Dermis blood vessel endothelial cell (primary cell): ENCODE results near the gene ARL5C. TPM values are rescaled to one million over a fixed set of nuclear protein-coding genes. Genes with fewer than 3 reads are reported as not detected.
A peak's percentile ranks its signal among the peaks of the same experiment; 100 is the strongest.

ENCODE experiments used
- DNase-seq: peaks from one replicate; pipeline ENCODE4 v3.0.0; 2010
- total RNA-seq: library from RNA; depleted of rRNA; stranded (reverse); fragments of >200 nt; gene quantifications from 2 replicates; pipeline ENCODE4 v1.2.3, GENCODE V29; 2014

Gene ARL5C
- total RNA-seq, 1 donor from 2014 or later: not detected

GRCh38 chr17:39166437-39167335 lies 725 bp upstream of the ARL5C start:
- no peak for DNase-seq

GRCh38 chr17:39165178-39165840 lies 652 bp downstream of the ARL5C start:
- DNase-seq: no peak

GRCh38 chr17:39164675-39165143 lies 1.3 kb downstream of the ARL5C start:
- peak; percentile 86 for DNase-seq

DNA sequence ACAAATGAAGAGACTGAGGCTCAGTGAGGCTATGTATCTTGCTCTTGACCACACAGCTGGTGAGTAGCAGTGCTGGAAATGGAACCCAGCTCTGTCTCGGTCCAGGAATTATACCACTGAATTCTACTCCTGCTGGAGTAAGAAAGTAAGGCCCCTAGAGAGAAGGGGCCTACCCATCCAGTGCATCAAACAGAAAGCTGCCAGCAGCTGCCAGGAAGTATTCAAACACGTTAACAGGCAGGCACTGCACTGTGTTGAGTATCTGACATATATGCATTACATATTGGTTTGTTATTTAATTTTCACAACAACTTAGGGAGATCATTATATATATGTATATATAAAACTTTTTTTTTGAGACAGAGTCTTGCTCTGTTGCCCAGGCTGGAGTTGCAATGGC lies 4.0 kb downstream of the ARL5C start:
- DNase-seq: no peak

- DNase-seq: no peak
These were observed 7.3 kb downstream of the ARL5C start for GRCh38 chr17:39158623-39159022.

DNA sequence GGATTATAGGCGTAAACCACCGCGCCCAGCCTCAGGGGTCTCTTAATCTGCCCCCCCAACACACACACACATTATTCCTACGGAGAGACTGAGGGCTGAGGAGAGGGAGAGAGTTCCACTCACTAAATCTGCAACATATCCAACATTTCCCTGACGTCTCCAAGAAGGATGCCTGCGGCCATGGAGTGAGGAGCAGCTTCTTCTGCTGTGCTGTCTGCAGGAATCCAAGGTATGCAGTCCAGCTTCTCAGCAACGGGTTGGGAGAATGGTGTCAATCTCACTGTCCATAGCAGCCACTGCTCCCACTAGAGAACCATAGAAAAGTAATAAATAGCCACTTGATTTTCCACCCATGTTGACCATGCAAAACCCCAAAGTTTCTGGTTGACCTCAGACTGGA lies 9.5 kb downstream of the ARL5C start:
- no peak for DNase-seq

DNA sequence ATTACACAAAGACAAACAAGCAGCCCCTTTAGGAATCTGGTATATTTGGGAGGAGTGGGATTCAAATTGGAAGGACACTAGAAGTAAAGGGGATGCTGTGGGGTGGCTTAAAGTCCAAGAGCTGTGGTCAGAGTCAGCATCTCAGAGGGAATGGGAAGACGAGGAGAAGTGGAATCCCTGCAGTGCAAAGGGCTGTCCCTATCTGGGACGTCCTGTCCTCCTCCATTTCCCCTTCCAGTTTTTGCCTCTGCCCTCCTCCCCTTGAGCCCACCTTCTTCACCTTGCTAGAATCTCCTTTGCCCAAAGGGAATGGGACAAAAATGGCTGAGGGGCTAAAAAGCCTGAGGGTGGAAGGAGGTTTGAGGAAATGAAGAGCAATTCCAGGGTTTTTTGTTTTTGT lies 10.3 kb downstream of the ARL5C start:
- DNase-seq: no peak

GRCh38 chr17:39153599-39154051 lies 12.3 kb downstream of the ARL5C start:
- DNase-seq: peak; percentile 91

GRCh38 chr17:39151943-39152818 lies 13.8 kb downstream of the ARL5C start:
- DNase-seq: peak; percentile 17

DNA sequence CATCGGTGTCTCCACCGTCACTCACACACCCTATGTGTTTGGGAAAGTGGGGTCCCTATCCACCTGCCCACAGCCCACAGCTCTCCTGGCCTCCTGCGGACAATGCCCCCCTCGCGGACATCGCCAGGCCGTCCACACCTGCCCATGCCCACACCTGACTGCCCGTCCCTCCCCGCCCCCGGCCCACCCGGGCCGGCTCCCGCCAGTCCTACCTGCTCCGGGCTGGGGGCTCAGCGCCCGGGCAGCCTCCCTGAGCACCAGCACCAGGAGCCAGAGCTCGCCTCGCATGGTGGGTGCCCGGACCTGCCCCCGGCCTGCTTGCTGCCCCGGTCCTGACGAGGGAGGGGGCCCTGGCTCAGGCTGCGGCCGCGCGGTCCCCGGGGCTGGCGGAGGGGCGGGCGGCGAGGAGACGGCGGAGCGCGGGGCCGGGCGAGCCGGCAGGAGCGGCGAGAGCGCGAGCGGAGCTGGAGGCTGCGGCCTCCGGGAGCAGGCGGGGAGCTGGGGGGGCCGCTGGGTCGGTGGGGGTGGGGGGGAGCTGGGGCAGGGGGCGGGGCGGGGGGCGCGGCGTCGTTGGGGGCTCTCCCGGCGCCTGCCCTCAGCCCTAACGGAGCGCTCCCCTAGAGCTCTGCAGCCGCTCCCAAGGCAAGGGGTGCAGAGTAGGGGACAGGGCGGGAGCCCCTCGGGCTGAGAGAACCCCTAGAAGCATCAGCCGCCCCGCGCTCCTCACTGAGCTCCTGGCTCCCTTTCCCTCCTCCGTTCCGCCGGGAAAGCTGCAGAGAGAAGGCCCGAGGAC lies 14.6 kb downstream of the ARL5C start, which contains the start of gene PLXDC1:
TSS of gene PLXDC1 (minus strand) at position 488 of the 793 bp plus-strand sequence. CDS start at position 288, 200 bp downstream.
- DNase-seq: no peak

- DNase-seq: no peak
These were observed 15.2 kb downstream of the ARL5C start for GRCh38 chr17:39150795-39151149.

DNA sequence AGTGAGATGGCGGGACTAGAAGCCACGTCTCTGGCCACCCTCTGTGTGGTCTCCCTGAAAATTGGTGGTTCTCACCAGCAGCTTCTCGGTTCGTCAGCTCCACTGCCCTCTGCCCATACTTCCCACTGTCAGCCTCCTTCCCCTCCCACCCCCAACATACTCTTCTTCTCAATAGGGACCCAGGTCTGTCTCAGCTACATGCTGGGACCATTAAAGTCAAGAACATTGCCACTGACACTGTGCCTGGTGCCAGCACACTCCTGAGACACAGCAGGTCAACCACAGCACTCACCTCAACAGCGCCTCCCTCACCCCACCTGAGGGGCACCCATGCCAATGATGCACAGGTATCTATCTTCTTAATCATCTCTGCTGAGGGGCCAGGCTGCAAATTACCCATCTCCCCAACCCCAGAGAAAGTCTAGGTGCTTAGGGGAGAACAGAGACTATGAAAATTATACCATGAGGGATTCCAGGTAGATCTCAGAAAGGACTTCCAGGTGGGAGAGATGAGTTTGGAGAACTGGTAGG lies 15.8 kb downstream of the ARL5C start:
- no peak for DNase-seq

- no peak for DNase-seq
These were observed 18.5 kb downstream of the ARL5C start for GRCh38 chr17:39147221-39148185.

DNA sequence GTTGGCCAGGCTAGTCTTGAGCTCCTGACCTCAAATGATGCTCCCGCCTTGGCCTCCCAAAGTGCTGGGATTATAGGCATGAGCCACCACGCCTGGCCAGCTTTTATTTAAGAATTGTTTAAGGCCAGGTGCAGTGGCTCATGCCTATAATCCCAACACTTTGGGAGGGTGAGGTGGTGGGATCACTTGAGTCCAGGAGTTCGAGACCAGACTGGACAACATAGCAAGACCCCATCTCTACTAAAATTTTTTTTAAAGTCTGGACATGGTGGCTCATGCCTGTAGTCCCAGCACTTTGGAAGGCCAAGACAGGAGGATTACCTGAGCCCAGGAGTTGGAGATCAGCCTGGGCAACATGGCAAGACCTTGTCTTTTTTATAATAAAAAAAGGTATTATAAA lies 19.7 kb downstream of the ARL5C start:
- no peak for DNase-seq

- DNase-seq: no peak
These were observed 20.8 kb downstream of the ARL5C start for GRCh38 chr17:39145143-39145542.

DNA sequence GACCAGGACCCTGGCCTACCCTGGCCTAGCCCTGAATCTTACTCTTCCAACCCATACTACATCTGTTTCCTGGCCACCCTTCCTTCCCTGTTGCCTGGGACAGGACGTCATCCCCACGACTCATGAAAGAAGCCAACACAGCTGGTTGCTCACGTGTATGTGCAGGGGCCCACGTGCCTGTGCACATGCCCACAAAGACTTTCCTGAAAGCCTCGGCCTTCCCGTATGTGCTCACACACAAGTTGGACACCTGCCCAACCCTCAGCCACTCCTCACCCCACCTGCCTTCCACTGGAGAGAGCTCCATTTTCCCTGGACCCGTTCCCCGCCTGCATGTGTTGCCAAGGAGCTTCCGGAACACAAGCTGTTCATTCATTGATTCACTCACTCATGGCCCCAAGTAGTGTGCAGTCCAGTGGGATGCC lies 21.5 kb downstream of the ARL5C start:
- peak; percentile 68 for DNase-seq

- no peak for DNase-seq
These were observed 22.3 kb downstream of the ARL5C start for GRCh38 chr17:39143552-39144093.

GRCh38 chr17:39141915-39142664 lies 23.9 kb downstream of the ARL5C start:
- no peak for DNase-seq

DNA sequence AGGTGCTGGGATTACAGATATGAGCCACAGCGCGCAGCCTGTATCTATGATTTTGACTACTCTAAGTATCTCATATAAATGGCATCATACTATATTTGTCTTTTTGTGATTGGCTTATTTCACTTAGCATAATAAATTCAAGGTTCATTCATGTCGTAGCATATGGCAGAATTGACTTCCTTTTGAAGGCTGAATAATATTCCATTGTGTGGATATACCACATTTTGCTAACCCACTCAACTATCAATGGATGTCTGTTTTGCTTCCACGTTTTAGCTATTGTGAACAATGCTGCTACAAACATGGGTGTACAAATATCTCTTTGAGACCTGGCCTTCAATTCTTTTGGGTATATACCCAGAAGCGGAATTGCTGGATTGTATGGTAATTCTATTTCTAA lies 24.7 kb downstream of the ARL5C start:
- DNase-seq: no peak
